ENCODE data around the gene DCAF10.
"Not testable (repeated sequence)": the region's sequence is repeated elsewhere in the genome, so short reads cannot be mapped to it uniquely, and the experiment has no call there.

The DCAF10 gene

DNA sequence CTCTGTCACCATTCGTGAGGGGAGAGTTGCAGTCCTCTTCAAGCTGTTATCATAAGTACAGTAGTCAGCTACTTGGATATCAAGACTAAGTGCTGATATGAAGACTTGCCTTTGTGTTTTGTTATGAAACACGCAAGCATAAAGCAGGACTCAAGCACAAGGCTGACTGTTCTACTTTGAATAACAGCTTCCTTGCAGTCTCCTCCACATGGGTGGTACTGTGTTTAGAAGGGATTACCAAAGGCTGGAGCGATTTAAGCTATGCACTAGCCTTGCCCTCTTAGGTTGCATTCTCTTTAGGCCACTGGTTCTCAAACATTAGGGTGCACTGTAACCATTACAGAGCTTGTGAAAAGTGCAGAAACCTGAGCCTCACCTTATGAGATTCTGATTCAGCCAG is 61.9 kb downstream of the DCAF10 start:
- DNase-seq (ENCODE audit: low spot score), result no peak

- no peak for DNase-seq (ENCODE audit: low spot score)
Measured at GRCh38 chr9:37870081-37870798, 69.6 kb downstream of the DCAF10 start.

DNA sequence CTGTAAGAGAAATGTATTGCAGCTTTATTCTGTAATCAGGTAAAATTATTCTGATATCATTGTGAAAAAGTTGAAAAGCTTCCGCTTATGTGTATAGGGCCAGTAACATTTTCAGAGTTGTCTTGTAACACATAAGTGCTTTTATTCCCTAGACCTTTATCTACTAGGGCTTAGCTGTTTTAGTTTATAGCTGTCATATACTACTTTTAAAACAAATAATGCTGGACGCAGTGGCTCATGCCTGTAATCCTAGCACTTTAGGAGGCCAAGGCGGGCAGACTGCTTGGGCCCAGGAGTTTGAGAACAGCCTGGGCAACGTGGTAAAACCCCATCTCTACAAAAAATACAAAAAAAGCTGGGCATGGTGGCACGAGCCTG is 70.2 kb downstream of the DCAF10 start:
- DNase-seq (ENCODE audit: low spot score), result no peak

DNA sequence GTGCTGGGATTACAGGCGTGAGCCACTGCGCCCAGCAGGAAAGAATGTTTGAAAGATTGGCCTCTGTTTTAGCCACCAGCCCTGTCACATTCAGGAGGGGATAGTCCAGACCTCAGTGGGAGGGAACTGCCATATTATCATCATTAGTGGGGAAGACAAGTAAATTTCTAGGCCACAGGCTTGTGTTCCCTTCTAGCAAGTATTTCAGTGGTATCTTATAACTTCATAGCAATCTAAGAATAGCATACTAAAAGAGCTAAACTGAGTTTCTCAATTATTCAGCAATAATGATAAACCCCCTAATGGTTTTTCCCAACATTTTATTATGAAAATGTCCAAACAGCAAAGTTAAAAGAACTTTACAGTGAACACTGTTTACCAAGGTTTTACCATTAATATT is 73.4 kb downstream of the DCAF10 start:
- DNase-seq (ENCODE audit: low spot score), result no peak

- DNase-seq (ENCODE audit: low spot score), result no peak
Measured at GRCh38 chr9:37876376-37876775, 75.8 kb downstream of the DCAF10 start.

GRCh38 chr9:37880916-37881479 is 80.4 kb downstream of the DCAF10 start:
- no peak for DNase-seq (ENCODE audit: low spot score)

DNA sequence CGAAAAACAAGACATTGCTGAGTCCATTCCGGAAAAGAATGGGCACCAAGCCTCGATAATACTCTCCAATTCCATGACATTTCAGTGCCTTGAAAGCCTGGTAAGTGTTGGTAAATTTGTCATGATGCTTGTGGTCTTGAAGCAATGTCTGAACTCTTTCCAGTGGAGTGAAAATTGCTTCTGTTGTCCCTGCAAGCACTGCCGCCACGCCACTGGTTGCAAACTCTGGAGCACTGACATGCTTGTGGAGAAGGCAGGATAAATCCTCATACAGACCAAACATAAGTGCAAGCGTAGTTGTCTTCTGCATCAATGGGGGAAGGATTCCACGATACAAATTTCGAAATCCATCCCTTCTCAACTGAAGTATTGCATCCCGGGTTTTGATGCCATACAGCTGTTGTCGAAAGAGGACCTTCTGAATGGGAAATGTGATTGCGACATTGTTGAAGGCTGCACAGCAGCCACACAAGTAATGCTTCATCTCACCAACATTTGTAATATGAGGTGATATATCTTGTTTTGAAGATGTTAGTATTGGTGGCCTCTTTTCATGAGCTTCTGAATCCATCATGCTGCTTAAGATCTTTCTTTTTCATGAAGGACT is 87.5 kb downstream of the DCAF10 start:
- not testable (repeated sequence) for DNase-seq (ENCODE audit: low spot score)

DNA sequence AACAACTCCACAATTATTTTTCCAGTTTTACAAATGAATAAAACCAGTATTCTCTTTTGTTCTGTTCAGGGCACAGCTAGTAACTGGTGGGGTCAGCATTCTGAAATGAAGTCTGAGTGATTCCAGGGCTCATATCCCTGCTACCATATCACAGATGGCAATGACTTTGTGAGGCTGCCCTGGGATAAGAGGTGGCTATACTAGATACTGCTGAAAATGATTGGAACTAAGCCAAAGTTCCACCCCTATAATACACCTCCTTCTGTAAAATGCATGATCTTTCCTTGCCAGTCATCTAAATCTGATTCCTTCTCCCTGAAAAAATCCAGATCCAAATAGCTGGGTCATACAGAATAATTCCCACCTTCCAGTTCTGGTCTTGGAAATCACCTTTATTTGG is 88.9 kb downstream of the DCAF10 start:
- no peak for DNase-seq (ENCODE audit: low spot score)

GRCh38 chr9:37891042-37891441 is 90.4 kb downstream of the DCAF10 start:
- DNase-seq (ENCODE audit: low spot score), result not testable (repeated sequence)

DNA sequence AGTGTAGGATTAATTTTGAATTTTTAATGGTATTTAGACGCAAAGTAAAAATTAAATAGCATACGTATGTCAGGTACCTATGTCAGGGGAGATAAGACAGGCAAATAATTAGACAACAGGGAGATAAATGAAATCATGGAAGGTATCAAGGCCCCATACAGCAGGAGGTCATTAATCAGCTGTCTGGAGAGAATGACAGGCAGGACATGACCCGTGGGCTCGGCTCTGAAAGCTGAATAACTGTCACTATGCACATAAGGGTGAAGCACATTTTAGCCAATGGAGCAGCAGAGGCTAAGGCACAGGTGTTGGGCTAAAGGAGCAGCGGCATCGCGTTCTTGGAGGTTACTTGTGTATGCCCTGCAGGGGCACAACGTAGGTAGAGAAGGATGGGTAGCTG is 91.5 kb downstream of the DCAF10 start:
- DNase-seq (ENCODE audit: low spot score), result no peak

- DNase-seq (ENCODE audit: low spot score), result no peak
Measured at GRCh38 chr9:37897665-37898064, 97.1 kb downstream of the DCAF10 start.

DNA sequence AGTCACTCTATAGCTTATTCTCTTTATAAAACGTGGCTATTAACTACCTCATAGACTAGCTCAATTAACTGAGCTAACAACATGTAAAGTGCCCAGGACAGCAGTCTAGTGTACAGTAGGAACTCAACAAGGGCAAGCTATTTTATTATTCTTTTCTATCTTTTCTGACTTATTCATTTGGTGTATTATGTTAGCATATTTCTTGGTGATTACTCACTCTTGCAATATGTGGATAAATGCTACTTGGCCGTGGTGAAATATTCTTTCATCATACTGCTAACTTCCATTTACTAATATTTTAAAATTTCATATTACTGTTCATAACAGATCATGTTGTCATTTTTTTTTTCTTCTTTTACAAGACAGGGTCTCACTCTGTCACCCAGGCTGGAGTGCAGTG is 98.4 kb downstream of the DCAF10 start:
- no peak for DNase-seq (ENCODE audit: low spot score)

DNA sequence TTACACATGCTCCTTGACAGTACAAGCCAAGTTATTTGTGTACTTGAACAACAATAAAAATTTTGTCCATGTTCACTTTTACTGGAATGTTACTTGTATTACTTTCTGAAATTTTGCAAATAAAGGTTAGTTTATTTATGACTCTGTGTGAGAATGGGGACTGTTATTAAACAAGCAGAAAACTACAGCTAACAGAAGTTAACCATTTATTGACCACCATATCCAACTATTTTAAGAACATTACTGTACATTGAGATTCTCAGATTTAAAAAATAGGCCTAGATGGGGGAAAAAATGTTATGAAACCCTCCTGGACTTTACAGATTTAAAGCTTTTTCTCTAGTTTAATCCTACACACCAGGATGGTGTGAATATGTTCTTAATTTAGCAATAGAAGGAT is 101.5 kb downstream of the DCAF10 start:
- no peak for DNase-seq (ENCODE audit: low spot score)

DNA sequence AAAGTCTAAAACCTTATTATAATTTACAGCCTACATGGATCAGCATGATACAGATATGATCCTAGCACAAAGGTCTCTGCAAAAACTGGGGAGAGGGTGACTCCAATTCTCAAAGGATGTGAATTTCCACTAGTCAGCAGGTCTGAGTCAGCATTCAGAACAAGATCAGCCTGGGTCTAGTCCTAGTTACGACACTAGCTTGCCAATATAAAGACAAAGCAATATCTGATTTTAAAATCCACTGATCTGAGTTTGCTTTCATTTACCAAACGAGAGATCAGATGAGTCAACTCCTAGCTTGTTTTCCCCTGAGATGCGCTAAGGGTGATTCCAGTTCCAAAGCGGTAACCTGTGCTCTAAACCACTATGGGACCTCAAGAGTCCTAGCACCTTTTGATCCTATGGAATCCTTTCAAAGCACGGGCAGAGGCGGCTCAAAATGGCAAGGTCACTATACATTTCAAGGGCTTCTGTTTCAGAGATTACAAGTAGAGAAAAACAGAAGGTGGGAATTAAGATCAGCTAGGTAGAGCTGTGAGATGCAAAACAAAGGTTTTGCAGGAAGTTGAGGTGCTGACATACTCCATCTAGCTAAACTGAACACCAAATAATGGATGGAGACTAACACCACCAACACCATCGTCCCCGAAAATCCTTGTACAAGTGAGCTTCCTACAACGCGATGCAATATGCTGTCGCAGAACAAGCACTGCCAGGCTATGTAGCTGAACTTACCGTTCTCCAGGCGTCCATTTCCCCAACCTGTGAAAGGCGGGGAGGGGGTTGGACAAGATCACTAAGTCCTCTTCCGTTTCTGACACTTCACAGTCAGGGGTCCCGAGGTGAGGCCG is 102.4 kb downstream of the DCAF10 start:
- DNase-seq (ENCODE audit: low spot score), result no peak

DNA sequence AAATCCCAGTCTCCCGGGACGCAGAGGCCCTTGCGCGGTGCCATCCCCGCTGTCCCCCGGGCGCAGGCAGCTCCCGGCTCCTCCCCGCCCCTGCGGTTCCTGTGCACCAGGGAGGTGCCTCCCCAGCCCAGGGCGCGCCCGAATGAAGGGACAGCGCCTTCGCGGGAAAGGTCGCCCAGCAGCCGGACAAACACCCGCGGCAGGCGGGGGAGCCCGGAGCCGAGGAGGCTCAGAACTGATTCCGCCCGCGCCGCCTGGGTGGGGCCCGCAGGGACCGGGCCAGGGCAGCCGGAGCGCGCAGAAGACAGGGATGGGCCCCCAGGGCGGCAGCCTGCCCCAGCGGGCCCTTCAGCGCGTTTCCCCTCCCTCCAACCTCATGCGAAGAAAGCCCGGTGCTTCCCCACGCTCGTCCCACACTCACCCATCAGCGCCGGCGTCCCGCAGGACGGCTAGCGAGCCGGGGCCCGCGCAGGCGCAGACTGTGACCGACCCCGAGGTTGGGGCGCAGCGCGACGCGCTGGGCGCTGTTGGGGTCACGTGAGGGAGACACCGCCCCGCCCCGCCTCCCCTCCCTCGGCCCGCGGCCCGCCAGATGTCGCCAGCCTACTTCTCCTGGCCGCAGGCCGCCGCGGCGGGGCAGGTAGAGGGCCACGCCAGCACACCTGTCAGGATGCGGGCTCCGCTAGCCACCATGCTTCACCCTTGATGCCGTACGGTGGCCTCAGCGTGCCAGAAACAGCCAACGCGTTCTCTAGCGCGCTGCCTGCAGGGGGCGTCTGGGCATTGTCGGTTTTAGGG is 103.2 kb downstream of the DCAF10 start, which contains the start of gene SLC25A51:
Gene SLC25A51, minus strand, starts transcription at position 481 of the 798 bp plus-strand sequence. CDS start 15,577 bp downstream, outside the sequence.
- DNase-seq (ENCODE audit: low spot score), result peak; percentile 88

GRCh38 chr9:37904445-37905130 is 104.0 kb downstream of the DCAF10 start:
- no peak for DNase-seq (ENCODE audit: low spot score)

GRCh38 chr9:37905131-37905505 is 104.5 kb downstream of the DCAF10 start:
- no peak for DNase-seq (ENCODE audit: low spot score)

DNA sequence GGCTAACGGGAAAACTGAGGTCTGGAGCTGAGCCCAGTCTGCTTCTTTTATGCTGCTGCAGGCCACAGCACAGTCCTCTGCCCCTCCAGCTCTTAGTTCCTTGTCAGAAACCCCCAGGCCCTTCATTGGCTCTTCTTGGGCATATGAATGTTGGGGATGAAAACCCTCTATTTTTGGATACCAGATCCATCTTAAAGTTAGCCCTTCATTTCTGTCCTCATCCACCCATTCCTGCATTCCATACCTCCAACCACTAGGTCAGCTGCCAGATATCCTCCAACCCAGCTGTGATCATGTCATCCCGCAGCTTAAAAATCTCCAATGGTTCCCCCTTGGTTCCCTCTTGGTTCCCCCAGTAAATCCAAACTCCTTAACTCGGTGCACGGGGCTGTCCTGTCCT is 105.2 kb downstream of the DCAF10 start:
- no peak for DNase-seq (ENCODE audit: low spot score)

DNA sequence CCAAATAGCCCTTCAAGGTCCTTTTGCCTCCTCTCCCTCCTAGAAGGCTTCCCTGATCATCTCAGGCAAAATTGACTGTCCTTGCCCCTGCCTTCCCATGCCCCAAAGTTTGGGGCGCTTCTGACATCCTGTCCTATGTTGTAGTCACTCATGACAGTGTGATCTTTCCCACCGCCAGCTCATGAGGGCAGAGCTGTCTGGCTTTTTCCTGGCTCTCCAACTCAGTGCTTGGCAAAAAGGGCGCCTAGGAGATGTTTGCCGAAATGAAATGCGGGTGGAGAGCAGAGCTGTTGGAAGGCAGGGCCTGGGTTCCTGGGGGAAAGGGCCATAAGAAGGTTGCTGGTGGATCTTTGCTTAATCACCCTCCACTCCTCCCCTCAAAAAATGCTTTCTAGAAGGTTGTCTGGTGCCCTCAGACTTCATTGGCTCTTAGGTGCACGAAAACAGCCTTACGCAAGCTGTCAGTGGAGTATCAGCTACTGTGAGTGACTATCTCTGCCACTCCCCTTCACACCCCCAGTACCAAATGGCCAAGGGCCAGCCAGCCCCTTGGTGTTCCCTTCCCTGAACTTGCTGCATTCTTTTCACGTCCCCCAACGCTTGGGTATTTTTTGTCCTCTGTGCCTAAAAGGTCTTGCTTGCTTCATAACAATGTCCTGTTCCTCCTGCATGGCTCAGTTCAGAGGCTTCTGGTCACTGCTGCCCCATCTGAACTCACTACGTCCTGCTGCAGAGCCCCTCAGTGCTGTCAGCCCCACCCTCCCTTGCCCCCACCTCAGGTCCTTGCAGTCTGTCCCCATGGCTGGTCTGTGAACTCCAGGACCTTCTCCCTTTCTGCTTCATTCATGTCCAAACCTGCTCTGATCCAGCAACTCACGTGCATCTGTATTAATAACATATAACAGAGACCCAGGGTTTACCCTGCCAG is 106.0 kb downstream of the DCAF10 start:
- DNase-seq (ENCODE audit: low spot score), result no peak

DNA sequence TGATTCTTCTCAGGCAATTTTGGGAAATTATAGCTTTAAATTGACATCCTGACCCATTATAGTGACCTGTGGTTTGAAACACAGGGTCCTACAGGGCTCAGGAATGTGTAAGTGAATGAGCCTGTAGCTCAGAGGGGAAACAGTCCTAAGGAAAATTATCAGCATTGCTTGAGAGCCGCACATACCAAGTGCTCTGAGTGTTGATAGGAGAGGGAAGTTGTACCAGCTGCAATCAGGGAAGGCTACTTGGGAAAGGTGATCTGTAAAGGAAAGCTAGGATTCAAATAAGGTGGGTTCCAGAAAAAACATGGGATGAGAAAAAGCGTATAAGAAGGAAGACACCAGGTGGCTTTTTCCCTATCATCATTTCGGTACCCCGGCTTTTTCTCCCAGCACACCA is 107.7 kb downstream of the DCAF10 start:
- no peak for DNase-seq (ENCODE audit: low spot score)
